Head of caudate nucleus (tissue), 42 donors: ENCODE data around the gene INS.
"Not testable (repeated sequence)": the region's sequence is repeated elsewhere in the genome, so short reads cannot be mapped to it uniquely, and the experiment has no call there.

Experiments used
- DNase-seq, 42 donors: peaks; one replicate each; pipeline versions ENCODE4 v3.0.0 to v3.0.0-alpha.2; 2020 to 2021; ENCODE audit warnings: mixed read lengths in 7 of 42
- intact Hi-C: fragments of 100-400 bp; cut with DNase I; formaldehyde crosslinking; loops from one replicate; pipeline ENCODE4 v1.15.0; 2022

INS gene

GRCh38 chr11:2187280-2187707 is 26.3 kb upstream of the INS start:
- intact Hi-C loops = loop anchor here (5.0 kb wide), 1 partner anchor 235 kb away; no protein-coding TSS in a partner anchor
- DNase-seq = no peak

GRCh38 chr11:2186669-2187279 is 25.8 kb upstream of the INS start:
- intact Hi-C loops = loop anchor here (5.0 kb wide), 1 partner anchor 236 kb away; no protein-coding TSS in a partner anchor
- DNase-seq = peak in 4 of 42 donors; percentile 19 to 31 (median 26)

- intact Hi-C loops = loop anchor here (5.0 kb wide), 1 partner anchor 237 kb away; no protein-coding TSS in a partner anchor
- DNase-seq = peak in 24 of 42 donors; percentile 25 to 74 (median 40)
These were observed 24.5 kb upstream of the INS start for GRCh38 chr11:2185324-2186085.

GRCh38 chr11:2182692-2183474 is 21.9 kb upstream of the INS start:
- intact Hi-C loops = no loop called here
- DNase-seq = no peak

DNA sequence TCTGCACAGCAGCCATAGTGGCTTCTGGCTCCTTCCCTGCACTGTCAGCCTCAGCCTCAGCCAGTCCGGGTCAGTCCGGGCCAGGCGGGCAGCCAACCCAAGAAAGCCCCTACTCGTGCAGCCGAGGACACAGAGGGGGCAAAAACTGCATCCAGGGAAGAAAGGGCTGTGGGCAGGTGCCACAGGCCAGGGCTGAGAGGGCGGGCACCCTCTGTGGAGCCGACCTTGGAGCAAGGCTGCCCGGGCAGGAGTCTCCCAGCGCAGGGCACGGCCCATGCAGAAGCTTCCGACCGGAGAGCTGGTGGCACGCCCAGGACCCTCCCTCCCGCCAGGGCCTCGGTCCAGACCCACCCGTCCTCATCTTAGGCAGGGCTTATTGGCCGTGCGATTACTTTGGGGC is 21.1 kb upstream of the INS start:
- DNase-seq = no peak
- intact Hi-C loops = no loop called here

DNA sequence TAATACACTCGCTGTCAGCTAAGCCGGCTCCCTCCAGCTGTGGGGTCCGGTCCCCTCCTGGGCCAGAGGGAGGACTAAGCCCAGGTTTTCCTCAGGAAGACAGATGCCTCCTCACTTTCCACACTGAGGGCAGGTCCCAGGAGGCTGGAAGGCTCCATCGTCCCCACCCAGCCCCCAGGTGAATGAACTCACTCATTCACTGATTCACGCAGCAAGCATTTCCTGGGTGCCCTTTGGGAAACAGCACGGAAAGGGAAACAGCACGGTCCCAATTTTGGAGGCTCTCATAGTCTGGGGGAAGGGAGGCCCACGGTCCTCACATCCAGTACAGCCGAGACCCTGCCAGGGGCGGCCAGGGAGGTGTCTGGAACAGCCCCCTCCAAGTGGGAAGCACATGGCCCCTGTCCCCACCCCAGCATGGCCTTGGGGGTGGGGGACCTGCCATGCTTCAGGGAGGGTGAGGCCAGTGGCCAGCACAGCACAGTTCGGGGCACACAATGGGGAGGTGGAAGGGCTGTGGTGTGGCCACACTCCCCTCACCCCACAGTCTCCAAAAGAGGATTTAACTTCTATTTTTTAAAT is 19.9 kb upstream of the INS start:
- intact Hi-C loops = no loop called here
- DNase-seq = no peak

GRCh38 chr11:2180347-2180746 is 19.3 kb upstream of the INS start:
- no peak for DNase-seq
- intact Hi-C loops = no loop called here

DNA sequence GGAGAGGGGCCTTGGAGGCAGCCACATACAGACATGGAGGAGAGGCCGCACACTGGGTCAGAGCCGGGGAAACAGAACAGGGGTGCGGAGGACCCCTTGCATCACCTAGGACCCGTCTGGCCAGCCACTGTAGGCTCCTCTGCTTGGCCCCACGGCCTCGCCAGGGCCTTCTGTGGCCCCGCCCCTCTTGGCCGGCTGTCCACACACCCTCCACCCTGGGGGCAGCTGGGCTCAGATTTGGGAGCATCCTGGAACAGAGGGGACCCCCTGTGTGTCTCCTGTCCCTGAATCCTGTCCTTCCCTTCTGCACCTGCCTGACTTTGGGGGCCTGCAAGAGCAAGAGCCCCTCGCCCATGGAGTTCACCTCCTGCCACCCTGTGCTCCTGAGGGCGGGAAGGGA is 18.5 kb upstream of the INS start:
- intact Hi-C loops = no loop called here
- DNase-seq = no peak

GRCh38 chr11:2178906-2179494 is 18.0 kb upstream of the INS start:
- peak in 22 of 42 donors; percentile 14 to 75 (median 36) for DNase-seq
- intact Hi-C loops = no loop called here

DNA sequence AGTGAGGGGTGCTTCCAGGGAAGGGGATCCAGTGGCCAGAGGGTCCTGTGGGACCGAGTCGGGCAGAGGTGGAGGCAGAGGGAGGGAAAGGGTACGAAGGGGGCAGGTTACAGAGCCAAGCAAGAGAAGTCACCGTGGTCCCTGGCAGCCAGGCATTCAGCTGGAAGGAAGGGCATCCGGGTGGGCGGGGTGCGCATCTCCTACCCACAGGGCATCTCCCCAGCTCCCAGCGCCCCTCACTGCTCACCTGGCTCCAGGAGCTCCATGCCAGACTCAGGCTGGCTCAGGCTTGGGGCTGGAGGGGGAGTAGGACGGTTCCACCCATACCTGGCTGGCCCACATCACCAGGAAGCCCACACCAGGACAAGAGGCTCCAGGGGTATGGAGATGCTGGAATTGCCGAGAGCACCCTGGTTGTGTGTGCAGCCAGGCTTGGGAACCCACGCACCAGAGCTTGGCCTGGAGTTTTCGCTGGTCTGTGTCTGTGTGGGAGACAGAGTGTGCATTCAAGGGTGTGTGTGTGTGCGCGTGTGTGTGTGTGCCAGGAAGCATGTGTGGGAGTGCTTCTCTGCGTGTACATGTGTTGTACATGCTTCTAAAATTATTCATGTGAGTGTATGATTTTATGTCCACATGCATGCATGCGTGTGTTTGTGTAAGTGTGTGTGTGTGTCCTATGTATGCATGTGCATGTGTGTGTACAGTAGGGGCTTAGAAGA is 17.2 kb upstream of the INS start:
- intact Hi-C loops, DNase-seq: not testable (repeated sequence)

DNA sequence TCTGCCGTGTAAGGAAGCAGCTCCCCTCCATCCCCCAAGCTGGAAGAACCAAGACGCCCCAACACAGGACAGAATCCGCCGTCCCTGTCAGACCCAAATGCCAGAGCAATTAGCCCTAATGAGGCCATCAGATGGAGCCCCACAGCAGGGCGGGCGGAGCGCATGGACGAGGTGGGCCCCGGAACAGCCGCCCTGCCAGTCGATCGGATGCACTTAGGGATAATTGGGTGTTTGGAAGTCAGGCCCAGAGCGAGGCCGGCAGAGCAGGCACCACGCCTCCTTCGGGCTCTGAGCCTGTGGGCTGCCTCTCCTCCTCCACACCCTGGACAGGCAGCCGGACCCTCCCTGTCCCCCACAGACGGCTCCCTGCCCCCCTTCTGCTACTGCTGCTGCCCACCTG is 16.1 kb upstream of the INS start:
- intact Hi-C loops = no loop called here
- DNase-seq = no peak

DNA sequence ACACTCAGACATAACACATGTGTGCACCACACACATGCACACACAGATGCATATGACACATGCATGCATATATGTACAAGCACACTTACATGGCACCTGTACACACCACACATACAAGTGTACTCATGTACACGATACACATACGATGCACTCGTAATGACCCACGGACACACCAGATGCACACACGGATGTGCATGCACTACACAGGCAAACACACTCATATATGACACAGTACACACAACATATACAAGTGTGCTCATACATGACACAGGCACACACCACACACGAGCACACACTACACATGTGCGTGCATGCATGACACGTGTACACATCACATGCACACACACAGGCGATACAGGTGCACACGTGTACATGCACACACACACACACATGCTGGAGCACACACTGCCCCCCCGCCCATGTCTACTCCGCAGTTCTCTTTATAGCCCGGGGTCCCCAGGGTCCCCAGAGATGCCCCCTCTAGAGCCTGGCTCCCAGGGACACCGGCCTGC is 15.4 kb upstream of the INS start:
- DNase-seq = no peak
- intact Hi-C loops = no loop called here

DNA sequence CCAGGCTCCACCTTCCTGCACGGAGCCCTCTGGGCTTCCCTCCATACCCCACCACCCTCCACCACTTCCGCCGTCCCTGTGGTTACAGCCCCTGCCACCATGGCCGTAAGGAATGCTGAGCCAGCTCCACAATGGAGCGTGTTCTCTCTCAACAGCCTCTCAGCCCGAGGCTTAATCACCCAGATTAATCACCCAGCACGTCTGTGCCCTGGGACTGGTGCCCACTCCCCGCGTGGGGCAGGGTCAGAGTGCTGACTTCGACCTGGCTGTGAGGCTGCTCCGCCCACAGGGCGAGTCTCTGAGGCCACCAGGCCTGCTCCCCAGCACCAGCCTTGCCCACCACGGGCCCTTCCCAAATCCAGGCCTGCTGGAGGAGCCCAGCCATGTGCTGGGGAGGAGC is 14.7 kb upstream of the INS start:
- intact Hi-C loops = no loop called here
- DNase-seq = no peak

DNA sequence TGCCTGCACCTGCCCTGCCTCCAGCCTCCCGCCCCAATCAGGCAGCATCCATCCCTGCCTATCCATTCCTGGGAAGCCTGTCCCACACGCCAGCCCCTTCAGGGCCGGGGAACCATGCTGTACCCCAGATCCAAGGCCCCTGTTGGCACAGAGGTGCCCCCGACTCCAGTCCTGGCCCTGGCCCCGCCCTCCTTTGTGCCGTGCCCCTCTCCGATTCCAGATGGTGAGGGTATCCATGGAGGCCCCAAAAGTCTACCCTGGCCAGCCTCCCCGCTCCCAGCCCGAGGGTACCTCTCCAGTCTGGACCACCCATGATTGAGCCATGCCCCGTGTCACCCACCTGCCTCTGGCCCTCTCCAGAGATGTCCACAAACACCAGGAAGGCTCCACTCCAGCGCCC is 13.4 kb upstream of the INS start:
- intact Hi-C loops = no loop called here
- DNase-seq = no peak

GRCh38 chr11:2173761-2174160 is 12.8 kb upstream of the INS start:
- DNase-seq = no peak
- intact Hi-C loops = no loop called here

DNA sequence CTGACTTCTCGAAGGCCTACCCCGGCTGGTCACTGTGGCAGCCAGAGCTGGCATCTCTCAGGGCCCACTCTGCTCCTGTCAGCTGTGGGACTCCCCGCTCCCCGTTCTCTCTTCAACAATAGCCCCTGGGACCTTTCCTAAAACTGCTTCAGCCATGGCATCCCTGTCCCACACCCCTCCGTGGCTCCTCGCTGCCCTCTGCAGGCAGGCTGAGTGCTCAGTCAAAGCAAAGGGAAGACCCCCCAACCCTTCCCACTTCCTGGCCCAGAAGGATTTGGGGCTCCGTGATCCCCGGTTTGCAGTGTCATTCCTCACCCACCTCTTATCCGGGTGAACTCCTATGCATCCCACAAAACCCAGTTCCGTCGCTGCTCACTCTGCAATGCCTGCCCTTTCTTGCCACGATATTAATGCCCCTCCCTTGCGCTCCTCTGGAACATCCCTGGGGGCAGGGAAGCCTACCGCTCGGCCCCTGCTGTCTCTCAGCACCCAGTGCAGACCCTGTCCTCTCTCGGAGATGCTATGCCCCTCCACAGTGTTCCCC is 12.2 kb upstream of the INS start:
- intact Hi-C loops = no loop called here
- DNase-seq = no peak

- no peak for DNase-seq
- intact Hi-C loops = no loop called here
These were observed 11.7 kb upstream of the INS start for GRCh38 chr11:2172676-2173075.

GRCh38 chr11:2171591-2172003 is 10.6 kb upstream of the INS start, which contains the start of gene TH:
Gene TH, minus strand, starts transcription at chr11:2171815. Its CDS starts 29 bp downstream, at chr11:2171786.
- intact Hi-C loops = no loop called here
- DNase-seq = peak in 4 of 42 donors; percentile 14 to 46 (median 25)
